ENCODE results near the gene EFHC1. TPM values are rescaled to one million over a fixed set of nuclear protein-coding genes. Genes with fewer than 3 reads are reported as not detected.

EFHC1 gene
- total RNA-seq, 1 experiment from 2014 or later: 13.2 TPM

DNA sequence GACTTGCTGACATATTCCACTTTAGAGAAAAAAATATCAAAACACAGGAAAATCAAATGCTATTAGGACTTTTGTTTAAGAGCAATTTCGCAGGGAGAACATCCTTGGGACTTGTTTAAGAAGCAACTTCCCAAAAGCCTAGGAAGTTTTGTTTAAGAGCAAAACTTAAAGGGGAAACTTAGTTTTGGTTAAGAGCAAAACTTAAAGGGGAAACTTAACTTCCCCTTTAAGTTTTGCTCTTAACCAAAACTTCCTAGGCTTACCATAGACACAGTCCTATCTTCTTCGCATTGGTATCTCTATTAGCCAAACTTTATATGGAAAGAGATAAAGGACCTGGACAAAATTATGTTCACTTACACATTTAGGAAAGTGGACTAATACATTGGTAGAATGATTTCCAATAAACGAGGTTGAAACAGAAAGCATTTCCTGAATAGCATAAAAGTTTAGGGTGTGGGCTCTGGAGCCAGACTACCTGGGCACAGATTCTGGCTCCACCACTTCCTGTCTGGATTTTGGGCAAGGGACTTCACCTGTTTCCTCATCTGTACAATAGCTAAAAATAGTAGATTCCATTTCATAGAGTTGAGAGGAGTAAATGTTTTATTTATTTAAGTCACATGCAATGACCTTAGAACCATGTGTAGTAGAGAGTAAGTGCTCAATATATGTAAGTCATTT lies 42.5 kb upstream of the EFHC1 start:
- peaks cover 6 to 15% (median 7%) of the 10 kb centered on the region in 3 experiments for H3K36me3 Mint-ChIP-seq (ENCODE audit: insufficient read depth in 1 of 3, low read depth in 3 of 3)
- Histone ChIP-seq H2BK12ac (ENCODE audit: insufficient read length, low read depth, low read length) (no peak overlapping the region), H2BK5ac (ENCODE audit: insufficient read length, low read length) (no peak overlapping the region), H2AFZ (ENCODE audit: low read length) (no peak overlapping the region), H4K20me1 (ENCODE audit: control insufficient read depth, insufficient read depth, insufficient read length) (no peaks in the 10 kb centered on the region), H3K23me2 (ENCODE audit: insufficient read length, low read depth, low read length, poor library complexity, severe bottlenecking) (no peaks in the 10 kb centered on the region), H3K79me1 (ENCODE audit: insufficient read depth, low read depth, low read length, poor library complexity, severe bottlenecking) (no peaks in the 10 kb centered on the region), H2BK20ac (ENCODE audit: low read depth, low read length, poor library complexity, severe bottlenecking) (no peak overlapping the region), H3K9me3 (ENCODE audit: control insufficient read depth, low read depth, low read length) (no peaks in the 10 kb centered on the region), H3K56ac (ENCODE audit: insufficient read length, low read depth, low read length) (no peak overlapping the region), H3K27ac (ENCODE audit: insufficient read length, low read depth, low read length) (no peak overlapping the region), H3K79me2 (ENCODE audit: insufficient read depth, low read length) (no peaks in the 10 kb centered on the region), H4K5ac (ENCODE audit: insufficient read length, low read depth, low read length) (no peak overlapping the region), H3K4me1 (ENCODE audit: insufficient read depth, low read length) (no peaks in the 10 kb centered on the region), H3K27me3 (ENCODE audit: insufficient read depth, low read length) (no peaks in the 10 kb centered on the region), H3K4ac (ENCODE audit: low read depth, low read length) (no peak overlapping the region), H3T11ph (ENCODE audit: low read length) (no peak overlapping the region), H3K4me2 (ENCODE audit: insufficient read depth, insufficient read length, low read length) (no peak overlapping the region), H3K23ac (ENCODE audit: insufficient read length, low read depth, low read length) (no peak overlapping the region), H2AK5ac (ENCODE audit: insufficient read length, low read length) (no peak overlapping the region), H3K9ac (ENCODE audit: extremely low read depth, insufficient read length, low read length) (no peak overlapping the region), H2BK15ac (ENCODE audit: low read depth, low read length) (no peak overlapping the region), H4K8ac (replicated peaks; ENCODE audit: insufficient read length, low read depth, low read length) (no peak overlapping the region), H4K91ac (ENCODE audit: insufficient read length, low read depth, low read length) (no peak overlapping the region), H3K18ac (ENCODE audit: insufficient read length, low read depth, low read length) (no peak overlapping the region), H3K14ac (ENCODE audit: insufficient read depth, low read length) (no peak overlapping the region), H2BK120ac (ENCODE audit: low read depth, low read length, poor library complexity, severe bottlenecking) (no peak overlapping the region)
- no peak for DNase-seq
- no peaks in the 10 kb centered on the region; the same call in 1 of the 2 replicates for H3K27me3 Mint-ChIP-seq (ENCODE audit: low read depth)
- H3K9me3 Mint-ChIP-seq: peaks cover 2 to 6% of the 10 kb centered on the region in 2 experiments; a peak in 2 of 5 replicates
- TF ChIP-seq, protein P1, sequence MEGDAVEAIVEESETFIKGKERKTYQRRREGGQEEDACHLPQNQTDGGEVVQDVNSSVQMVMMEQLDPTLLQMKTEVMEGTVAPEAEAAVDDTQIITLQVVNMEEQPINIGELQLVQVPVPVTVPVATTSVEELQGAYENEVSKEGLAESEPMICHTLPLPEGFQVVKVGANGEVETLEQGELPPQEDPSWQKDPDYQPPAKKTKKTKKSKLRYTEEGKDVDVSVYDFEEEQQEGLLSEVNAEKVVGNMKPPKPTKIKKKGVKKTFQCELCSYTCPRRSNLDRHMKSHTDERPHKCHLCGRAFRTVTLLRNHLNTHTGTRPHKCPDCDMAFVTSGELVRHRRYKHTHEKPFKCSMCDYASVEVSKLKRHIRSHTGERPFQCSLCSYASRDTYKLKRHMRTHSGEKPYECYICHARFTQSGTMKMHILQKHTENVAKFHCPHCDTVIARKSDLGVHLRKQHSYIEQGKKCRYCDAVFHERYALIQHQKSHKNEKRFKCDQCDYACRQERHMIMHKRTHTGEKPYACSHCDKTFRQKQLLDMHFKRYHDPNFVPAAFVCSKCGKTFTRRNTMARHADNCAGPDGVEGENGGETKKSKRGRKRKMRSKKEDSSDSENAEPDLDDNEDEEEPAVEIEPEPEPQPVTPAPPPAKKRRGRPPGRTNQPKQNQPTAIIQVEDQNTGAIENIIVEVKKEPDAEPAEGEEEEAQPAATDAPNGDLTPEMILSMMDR (conservative IDR thresholded peaks at IDR 0.05): no peak
- H3K4me1 Mint-ChIP-seq: peaks cover 2 to 3% of the 10 kb centered on the region in 2 experiments; a peak in 2 of 4 replicates
- WGBS (ENCODE audit: extremely low coverage, insufficient read length, low lambda C conversion rate): no CpG with 5 or more reads among the region's 3 CpGs
- H3K27ac Mint-ChIP-seq: no peak overlapping the region
- H3K4me3 Mint-ChIP-seq: no peak overlapping the region

Data from H9 (cell line).